Naive thymus-derived CD4-positive, alpha-beta T cell (primary cell): ENCODE results near the gene BCL7B. TPM values are rescaled to one million over a fixed set of nuclear protein-coding genes. Genes with fewer than 3 reads are reported as not detected.

Source experiments
- ATAC-seq: fragments of 150-1000 bp; cut with Tn5 transposase; 2 replicates; pipeline ENCODE4 v1.10.0; 2021; ENCODE audit warnings: mild to moderate bottlenecking, moderate library complexity
- CTCF ChIA-PET: fragments of 350-600 bp; sonication (Branson Sonifier 250); formaldehyde crosslinking; loops from one replicate; lab custom pipeline; 2021; ENCODE audit warnings: antibody characterized with exemption; lab: Charles Lee
- POLR2A ChIA-PET: fragments of 350-600 bp; sonication (Branson Sonifier 250); formaldehyde crosslinking; loops from one replicate; lab custom pipeline; 2021; ENCODE audit warnings: antibody characterized with exemption, inconsistent platforms; lab: Charles Lee
- DNase-seq, 9 donors: peaks; one replicate each; pipeline versions ENCODE4 v3.0.0 to v3.0.0-alpha.2; 2020 to 2022; ENCODE audit warnings: mixed read lengths in 1 of 9
- H3K27ac ChIP-seq: one replicate; pipeline ENCODE4 v1.7.0; 2013; ENCODE audit warnings: mild to moderate bottlenecking, low read depth, low read length, moderate library complexity
- H3K27me3 ChIP-seq, 2 donors: one replicate each; pipeline ENCODE4 v1.7.0; 2013; ENCODE audit warnings: low read length in 2 of 2, mild to moderate bottlenecking in 2 of 2, moderate library complexity in 2 of 2; ENCODE audit not compliant: control insufficient read depth in 2 of 2, insufficient read depth in 2 of 2
- H3K36me3 ChIP-seq, 3 experiments: 1 replicate in 2 of 3; 2 replicates in 1 of 3; pipeline ENCODE4 v1.7.0; 2013; ENCODE audit warnings: low read length in 3 of 3, mild to moderate bottlenecking in 3 of 3, moderate library complexity in 1 of 3; ENCODE audit not compliant: insufficient read depth in 3 of 3, control insufficient read depth in 2 of 3
- H3K4me1 ChIP-seq, 2 donors: one replicate each; pipeline ENCODE4 v1.7.0; 2013; ENCODE audit warnings: low read length in 2 of 2, mild to moderate bottlenecking in 2 of 2, moderate library complexity in 1 of 2; ENCODE audit not compliant: control insufficient read depth in 2 of 2, insufficient read depth in 2 of 2
- H3K4me3 ChIP-seq: 2 replicates; pipeline ENCODE4 v1.7.0; 2013; ENCODE audit warnings: mild to moderate bottlenecking, low read length
- H3K9me3 ChIP-seq, 3 experiments: 1 replicate in 2 of 3; 2 replicates in 1 of 3; pipeline ENCODE4 v1.7.0; 2013; ENCODE audit warnings: low read length in 3 of 3; ENCODE audit not compliant: control insufficient read depth in 2 of 3
- H3K27ac Mint-ChIP-seq, 9 donors: one replicate each; pipeline ENCODE4 v1.8.0; 2020 to 2022; ENCODE audit warnings: mixed read lengths in 9 of 9, mild to moderate bottlenecking in 8 of 9, moderate library complexity in 5 of 9, inconsistent platforms in 2 of 9
- H3K27me3 Mint-ChIP-seq, 5 donors: one replicate each; pipeline ENCODE4 v1.8.0; 2021 to 2022; ENCODE audit warnings: mixed read lengths in 5 of 5, mild to moderate bottlenecking in 1 of 5
- H3K36me3 Mint-ChIP-seq, 5 donors: one replicate each; pipeline ENCODE4 v1.8.0; 2020 to 2022; ENCODE audit warnings: mixed read lengths in 5 of 5, mild to moderate bottlenecking in 3 of 5, inconsistent platforms in 1 of 5
- H3K4me1 Mint-ChIP-seq, 7 donors: one replicate each; pipeline ENCODE4 v1.8.0; 2020 to 2022; ENCODE audit warnings: mixed read lengths in 7 of 7, mild to moderate bottlenecking in 3 of 7, inconsistent platforms in 1 of 7
- H3K4me3 Mint-ChIP-seq, 10 donors: one replicate each; pipeline ENCODE4 v1.8.0; 2020 to 2022; ENCODE audit warnings: mild to moderate bottlenecking in 10 of 10, mixed read lengths in 10 of 10, moderate library complexity in 6 of 10, inconsistent platforms in 2 of 10
- H3K9me3 Mint-ChIP-seq, 11 donors: one replicate each; pipeline ENCODE4 v1.8.0; 2020 to 2022; ENCODE audit warnings: mixed read lengths in 11 of 11, mild to moderate bottlenecking in 4 of 11, inconsistent platforms in 1 of 11, moderate library complexity in 1 of 11
- intact Hi-C, 2 donors: fragments of 100-400 bp; cut with micrococcal nuclease; formaldehyde crosslinking; loops; one replicate each; pipeline ENCODE4 v1.15.1; 2023
- polyA plus RNA-seq, 2 donors: library from polyadenylated mRNA; unstranded; fragments of 300-500 nt; fragmentation: Illumina TruSeq; gene quantifications; one replicate each; pipeline ENCODE4 v1.2.3, GENCODE V29; 2021
- total RNA-seq, 6 experiments: library from RNA in 5 of 6; stranded (reverse) in 5 of 6; gene quantifications; 1 replicate in 5 of 6; 2 replicates in 1 of 6; pipeline ENCODE4 v1.2.3 and lab custom pipeline; 2021 to 2026

Gene BCL7B
- total and polyA plus RNA-seq, 7 experiments from 2014 or later, result 57.3 to 118 (median 80.5) TPM

DNA sequence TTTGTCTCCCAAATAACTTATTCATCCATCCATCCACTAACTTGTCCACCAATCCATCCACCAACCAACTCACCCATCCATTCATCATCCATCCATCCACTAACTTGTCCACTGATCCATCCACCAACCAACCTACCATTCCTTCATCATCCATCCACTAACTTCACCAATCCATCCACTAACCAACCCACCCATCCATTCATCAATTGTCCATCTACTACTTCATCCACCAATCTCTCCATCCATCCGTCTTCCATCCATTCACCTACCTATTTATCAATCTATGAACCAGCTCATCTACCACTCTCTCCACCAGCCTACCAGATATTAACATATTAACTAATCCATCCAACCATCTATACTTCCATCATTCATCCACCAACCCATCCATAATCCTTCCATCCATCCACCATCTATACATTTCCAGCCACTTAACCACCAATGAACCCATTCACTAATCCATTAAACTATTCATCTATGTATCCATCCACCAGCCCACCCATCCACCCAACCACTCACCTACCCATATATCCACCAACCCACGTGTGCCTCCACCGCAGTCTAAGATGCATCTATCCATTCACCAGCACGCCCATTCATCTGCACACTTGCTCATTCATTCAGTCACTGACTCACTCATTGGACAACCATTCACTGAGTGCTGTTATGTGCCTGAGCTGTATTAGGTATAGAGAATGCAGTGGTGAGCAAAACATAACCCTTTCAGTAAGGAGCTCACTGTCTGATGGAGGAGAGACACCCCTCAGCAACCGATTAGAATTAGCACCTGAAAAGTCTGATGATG is 40.7 kb upstream of the BCL7B start:
- DNase-seq (no peak), ATAC-seq (no peak)
- no peak overlapping the region for H3K27ac ChIP-seq
- POLR2A ChIA-PET, result no interaction called here
- no peaks in the 10 kb centered on the region for H3K9me3 ChIP-seq
- Mint-ChIP-seq H3K27me3 (peaks cover 7 to 20% (median 8%) of the 10 kb centered on the region in 5 donors), H3K36me3 (peaks cover 0 to 7% (median 0%) of the 10 kb centered on the region in 5 donors), H3K27ac (no peak overlapping the region), H3K9me3 (no peaks in the 10 kb centered on the region), H3K4me3 (no peak overlapping the region), H3K4me1 (peaks cover 0 to 3% (median 0%) of the 10 kb centered on the region in 7 donors)
- CTCF ChIA-PET, result interaction anchor here (1.0 kb wide), 1 partner anchor 9 kb away, joined by 3 read pairs; no protein-coding TSS in a partner anchor
- intact Hi-C loops, result no loop called here
- no peaks in the 10 kb centered on the region for H3K4me1 ChIP-seq
- H3K27me3 ChIP-seq, result no peaks in the 10 kb centered on the region
- H3K36me3 ChIP-seq, result no peaks in the 10 kb centered on the region
- no peak overlapping the region for H3K4me3 ChIP-seq

DNA sequence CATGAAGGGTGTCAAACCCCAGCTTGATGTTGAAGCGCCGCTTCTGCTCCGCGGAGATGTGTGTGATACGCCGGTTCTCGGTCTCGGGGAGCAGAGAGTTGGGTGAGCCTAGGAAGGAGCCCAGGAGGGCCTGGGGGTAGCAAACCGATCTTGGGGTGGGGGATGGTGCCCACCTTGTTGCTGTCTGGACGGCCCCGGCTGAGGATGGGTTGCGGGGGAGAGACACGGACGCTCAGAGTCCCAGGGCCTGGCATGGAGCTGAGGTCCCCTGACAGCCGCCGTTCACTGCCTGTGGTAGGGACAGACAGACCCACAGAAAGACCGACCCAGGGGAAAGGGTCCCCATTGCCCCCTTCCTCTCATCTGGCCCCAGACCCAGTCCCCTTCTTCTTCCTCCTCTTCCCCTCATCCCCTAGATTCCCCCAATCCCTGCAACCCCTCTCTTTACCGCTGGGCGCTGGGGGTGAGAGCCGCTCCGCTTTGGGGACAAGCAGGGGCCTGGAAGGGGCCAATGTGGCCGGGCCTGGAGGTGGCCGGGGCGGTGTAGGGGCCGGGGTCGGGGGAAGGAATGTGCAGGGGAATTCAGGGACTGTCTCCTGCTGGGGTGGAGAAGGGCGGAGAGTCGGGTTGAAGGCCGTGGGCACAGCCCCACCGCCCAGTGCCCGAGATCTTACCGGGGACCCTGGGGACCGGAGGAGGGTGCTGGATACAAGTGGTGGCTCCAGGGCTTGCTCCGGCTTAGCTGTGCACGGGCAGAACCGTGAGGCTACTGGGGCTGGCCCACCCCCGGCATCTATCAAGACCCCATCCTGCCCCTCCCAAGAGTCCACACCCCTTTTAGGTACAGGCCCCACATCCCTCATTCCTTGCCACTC is 38.9 kb upstream of the BCL7B start:
- DNase-seq (no peak), ATAC-seq (no peak)
- Histone ChIP-seq H3K4me3 (no peak overlapping the region), H3K27me3 (no peaks in the 10 kb centered on the region), H3K9me3 (no peaks in the 10 kb centered on the region), H3K4me1 (no peaks in the 10 kb centered on the region), H3K36me3 (no peaks in the 10 kb centered on the region), H3K27ac (no peak overlapping the region)
- H3K36me3 Mint-ChIP-seq, result peaks cover 0 to 7% (median 0%) of the 10 kb centered on the region in 5 donors
- H3K27ac Mint-ChIP-seq, result no peak overlapping the region
- CTCF ChIA-PET, result interaction anchor here (0.6 kb wide), 1 partner anchor 139 kb away, joined by 3 read pairs; no protein-coding TSS in a partner anchor
- POLR2A ChIA-PET, result no interaction called here
- H3K27me3 Mint-ChIP-seq, result peaks cover 8 to 20% (median 9%) of the 10 kb centered on the region in 5 donors
- peaks cover 0 to 1% (median 0%) of the 10 kb centered on the region in 11 donors for H3K9me3 Mint-ChIP-seq
- peaks cover 0 to 1% (median 0%) of the 10 kb centered on the region in 7 donors for H3K4me1 Mint-ChIP-seq
- intact Hi-C loops, result no loop called here
- no peak overlapping the region for H3K4me3 Mint-ChIP-seq

DNA sequence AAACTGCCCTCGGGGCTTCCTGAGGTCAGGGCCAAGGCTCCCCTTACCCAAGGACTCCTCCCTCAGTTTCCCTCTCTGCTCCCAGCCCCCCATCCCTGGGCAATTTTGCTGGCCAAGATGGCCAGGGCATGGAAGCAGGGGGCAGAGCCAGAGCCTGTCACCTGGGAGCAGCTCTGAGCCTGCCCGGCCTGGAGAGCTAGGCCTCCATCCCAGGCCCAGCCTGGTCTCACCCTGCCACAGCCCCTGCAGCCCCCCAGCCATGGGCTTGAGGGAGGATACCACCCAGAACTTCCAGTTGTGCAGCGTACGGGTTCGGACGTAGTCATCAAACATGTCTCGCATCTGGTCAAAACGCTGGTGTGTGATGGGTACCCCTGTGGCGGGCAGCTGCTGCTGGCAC is 37.9 kb upstream of the BCL7B start:
- no peaks in the 10 kb centered on the region for H3K36me3 ChIP-seq
- H3K4me3 ChIP-seq, result no peak overlapping the region
- peaks cover 0 to 7% (median 0%) of the 10 kb centered on the region in 5 donors for H3K36me3 Mint-ChIP-seq
- no peak overlapping the region for H3K27ac Mint-ChIP-seq
- no peak for DNase-seq
- no peaks in the 10 kb centered on the region for H3K4me1 ChIP-seq
- peaks cover 8 to 20% (median 9%) of the 10 kb centered on the region in 5 donors for H3K27me3 Mint-ChIP-seq
- CTCF ChIA-PET, result interaction anchor here (0.6 to 1.0 kb wide), 2 partner anchors 10 to 140 kb away, joined by 3 to 4 read pairs; no protein-coding TSS in a partner anchor
- no peaks in the 10 kb centered on the region for H3K27me3 ChIP-seq
- no peak overlapping the region for H3K4me3 Mint-ChIP-seq
- peaks cover 0 to 1% (median 0%) of the 10 kb centered on the region in 7 donors for H3K4me1 Mint-ChIP-seq
- POLR2A ChIA-PET, result no interaction called here
- intact Hi-C loops, result no loop called here
- no peak for ATAC-seq
- H3K9me3 ChIP-seq, result no peaks in the 10 kb centered on the region
- H3K27ac ChIP-seq, result no peak overlapping the region
- H3K9me3 Mint-ChIP-seq, result peaks cover 0 to 1% (median 0%) of the 10 kb centered on the region in 11 donors

DNA sequence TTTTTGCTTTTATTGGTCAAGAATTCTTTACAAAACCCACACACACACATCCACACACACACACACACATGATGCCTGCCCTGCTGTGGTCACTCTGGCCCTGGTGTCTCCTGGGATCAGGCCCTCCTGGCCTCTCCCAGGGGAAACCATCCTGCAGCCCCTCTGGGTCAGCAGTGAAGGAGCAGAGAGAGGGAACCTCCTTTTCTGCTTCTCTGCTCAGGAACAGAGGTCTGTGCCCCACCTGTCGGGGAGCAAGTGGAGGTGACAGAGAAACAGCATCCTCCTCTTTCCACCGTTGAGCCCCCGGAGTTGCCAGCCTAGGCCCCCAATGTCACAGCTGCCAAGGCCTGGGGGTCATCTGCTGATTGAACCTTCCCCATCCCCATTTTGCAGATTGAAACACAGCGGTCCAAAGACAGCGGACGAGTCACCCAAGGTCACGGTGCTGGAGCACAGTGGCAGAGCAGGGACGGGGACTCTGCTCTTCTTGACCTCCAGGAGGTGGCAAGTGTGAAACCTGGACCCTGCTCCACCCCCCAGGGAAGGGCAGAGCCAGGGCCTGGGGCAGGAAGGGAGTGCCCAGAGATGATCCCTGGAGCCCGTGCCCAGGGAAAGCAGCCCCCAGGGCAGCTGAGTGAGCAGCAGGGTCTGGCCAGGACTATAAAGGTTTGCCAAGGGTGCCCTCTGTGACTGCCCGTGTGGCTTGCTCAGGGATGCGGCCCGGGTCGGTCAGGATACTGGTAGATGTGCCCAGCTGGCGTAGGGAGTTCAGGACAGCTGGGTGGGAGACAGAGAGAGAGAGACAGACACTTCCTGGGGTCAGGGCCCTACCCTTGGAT is 35.9 kb upstream of the BCL7B start:
- H3K9me3 ChIP-seq, result no peaks in the 10 kb centered on the region
- Mint-ChIP-seq H3K27ac (no peak overlapping the region), H3K27me3 (peaks cover 7 to 12% (median 8%) of the 10 kb centered on the region in 5 donors), H3K4me3 (no peak overlapping the region), H3K9me3 (peaks cover 0 to 1% (median 0%) of the 10 kb centered on the region in 11 donors), H3K4me1 (no peaks in the 10 kb centered on the region), H3K36me3 (peaks cover 0 to 7% (median 0%) of the 10 kb centered on the region in 5 donors)
- intact Hi-C loops, result no loop called here
- no peak for ATAC-seq
- H3K27ac ChIP-seq, result no peak overlapping the region
- no peak for DNase-seq
- no peaks in the 10 kb centered on the region for H3K36me3 ChIP-seq
- H3K4me1 ChIP-seq, result no peaks in the 10 kb centered on the region
- no peaks in the 10 kb centered on the region for H3K27me3 ChIP-seq
- no peak overlapping the region for H3K4me3 ChIP-seq
- POLR2A ChIA-PET, result no interaction called here
- CTCF ChIA-PET, result no interaction called here

DNA sequence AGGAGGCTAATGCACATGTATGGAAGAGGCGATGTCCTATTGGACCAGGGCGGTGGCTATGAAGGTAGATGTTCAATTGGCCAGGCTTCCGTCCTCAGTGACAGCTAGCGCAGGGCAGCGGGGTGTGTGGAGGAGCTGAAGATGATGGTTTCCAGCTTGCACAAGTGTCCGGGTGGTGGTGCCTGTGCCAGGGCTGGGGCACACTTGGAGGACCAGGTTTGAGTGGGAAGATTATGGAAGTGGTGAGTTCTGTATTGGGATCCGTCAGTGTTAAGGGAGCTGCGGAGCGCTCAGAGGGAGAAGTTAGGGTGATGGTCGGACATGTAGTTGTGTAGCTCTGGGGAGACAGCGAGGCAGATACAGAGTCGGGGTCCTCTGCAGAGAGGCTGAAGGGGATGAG is 29.4 kb upstream of the BCL7B start:
- no peak overlapping the region for H3K4me3 Mint-ChIP-seq
- intact Hi-C loops, result no loop called here
- Histone ChIP-seq H3K4me3 (no peak overlapping the region), H3K9me3 (no peaks in the 10 kb centered on the region), H3K27me3 (no peaks in the 10 kb centered on the region), H3K36me3 (no peaks in the 10 kb centered on the region), H3K27ac (no peak overlapping the region), H3K4me1 (no peaks in the 10 kb centered on the region)
- H3K27me3 Mint-ChIP-seq, result no peaks in the 10 kb centered on the region
- ChIA-PET POLR2A (interaction anchor here (0.5 to 1.8 kb wide), 3 partner anchors 8 to 30 kb away, joined by 3 to 6 read pairs (median 4); partner anchors contain the start of genes BCL7B and TBL2), CTCF (interaction anchor here (0.7 to 1.3 kb wide), 2 partner anchors 18 to 138 kb away, joined by 3 read pairs; no protein-coding TSS in a partner anchor)
- ATAC-seq, result no peak
- no peaks in the 10 kb centered on the region for H3K36me3 Mint-ChIP-seq
- H3K4me1 Mint-ChIP-seq, result peaks cover 4 to 11% (median 6%) of the 10 kb centered on the region in 7 donors
- H3K27ac Mint-ChIP-seq, result no peak overlapping the region
- H3K9me3 Mint-ChIP-seq, result no peaks in the 10 kb centered on the region
- DNase-seq, result no peak

DNA sequence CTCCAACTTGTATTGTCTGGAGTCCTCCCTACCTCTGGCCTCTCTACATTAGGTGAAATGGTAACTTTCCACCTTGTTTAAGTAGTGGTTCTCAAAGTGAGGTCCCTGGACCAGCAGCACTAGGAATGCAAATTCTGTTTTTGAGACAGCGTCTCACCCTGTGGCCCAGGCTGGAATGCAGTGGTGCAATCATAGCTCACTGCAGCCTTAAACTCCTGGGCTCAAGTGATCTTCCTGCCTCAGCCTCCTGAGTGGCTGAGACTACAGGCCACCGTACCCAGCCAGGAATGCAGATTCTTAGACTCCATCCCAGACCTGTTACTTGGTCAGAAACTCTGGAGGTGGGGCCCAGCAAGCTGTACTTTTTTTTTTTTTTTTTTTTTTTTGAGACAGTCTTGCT is 27.7 kb upstream of the BCL7B start:
- no peak for ATAC-seq
- CTCF ChIA-PET, result interaction anchor here (0.7 kb wide), 1 partner anchor 132 kb away, joined by 3 read pairs; no protein-coding TSS in a partner anchor
- peaks cover 4 to 11% (median 6%) of the 10 kb centered on the region in 7 donors for H3K4me1 Mint-ChIP-seq

More for the DNA sequence above, 27.7 kb upstream of the BCL7B start:
- Histone ChIP-seq H3K4me3 (no peak overlapping the region), H3K27me3 (no peaks in the 10 kb centered on the region), H3K4me1 (no peaks in the 10 kb centered on the region), H3K9me3 (no peaks in the 10 kb centered on the region), H3K36me3 (no peaks in the 10 kb centered on the region), H3K27ac (no peak overlapping the region)
- no peak overlapping the region for H3K27ac Mint-ChIP-seq
- DNase-seq, result no peak
- no peaks in the 10 kb centered on the region for H3K9me3 Mint-ChIP-seq
- H3K27me3 Mint-ChIP-seq, result no peaks in the 10 kb centered on the region
- POLR2A ChIA-PET, result interaction anchor here (0.6 to 0.7 kb wide), 2 partner anchors 10 to 233 kb away, joined by 3 to 4 read pairs; no protein-coding TSS in a partner anchor
- intact Hi-C loops, result no loop called here
- no peak overlapping the region for H3K4me3 Mint-ChIP-seq
- no peaks in the 10 kb centered on the region for H3K36me3 Mint-ChIP-seq
